Measurements from ENCODE around the gene DPYSL5.

Gene DPYSL5

GRCh38 chr2:26993768-26994167, 145.8 kb downstream of the DPYSL5 start:
- DNase-seq (ENCODE audit: low read depth) = no peak

GRCh38 chr2:26994983-26995382, 147.1 kb downstream of the DPYSL5 start:
- DNase-seq (ENCODE audit: low read depth) = no peak

- no peak for DNase-seq (ENCODE audit: low read depth)
Observed at GRCh38 chr2:26997394-26997793, 149.5 kb downstream of the DPYSL5 start.

GRCh38 chr2:26998323-26998722, 150.4 kb downstream of the DPYSL5 start:
- DNase-seq (ENCODE audit: low read depth) = no peak
